ENCODE measurements around the gene SPTB.

The SPTB gene

DNA sequence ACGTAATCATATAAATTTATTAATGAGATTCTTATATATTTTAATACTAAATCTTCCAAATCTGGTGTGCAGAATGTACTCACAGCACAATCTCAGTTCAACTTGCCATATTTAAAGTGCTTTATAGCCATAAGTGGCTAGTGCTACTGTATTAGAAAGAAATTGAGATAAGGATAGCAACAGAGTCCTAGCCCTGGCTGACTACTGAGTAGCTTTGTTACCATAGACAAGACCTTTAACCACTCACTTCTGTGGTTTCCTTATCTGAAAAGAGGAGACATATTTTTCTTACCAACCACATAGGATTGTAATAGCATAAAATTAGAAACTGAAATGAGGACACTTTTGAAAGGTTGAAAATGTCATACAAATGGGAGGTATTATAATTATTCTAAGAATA is 32.6 kb upstream of the SPTB start:
- no peak for TF ChIP-seq CTCF (conservative IDR thresholded peaks at IDR 0.05; ENCODE audit: low read depth, low read length)
- peak; percentile 25 for DNase-seq (ENCODE audit: low read depth)
- no peak overlapping the region for H3K4me3 ChIP-seq (ENCODE audit: low read depth, low read length)

- peak; percentile 85 for TF ChIP-seq CTCF (conservative IDR thresholded peaks at IDR 0.05; ENCODE audit: low read depth, low read length)
- peak; percentile 78 for DNase-seq (ENCODE audit: low read depth)
- no peak overlapping the region for H3K4me3 ChIP-seq (ENCODE audit: low read depth, low read length)
These were observed 31.3 kb upstream of the SPTB start for GRCh38 chr14:64910847-64911495.

DNA sequence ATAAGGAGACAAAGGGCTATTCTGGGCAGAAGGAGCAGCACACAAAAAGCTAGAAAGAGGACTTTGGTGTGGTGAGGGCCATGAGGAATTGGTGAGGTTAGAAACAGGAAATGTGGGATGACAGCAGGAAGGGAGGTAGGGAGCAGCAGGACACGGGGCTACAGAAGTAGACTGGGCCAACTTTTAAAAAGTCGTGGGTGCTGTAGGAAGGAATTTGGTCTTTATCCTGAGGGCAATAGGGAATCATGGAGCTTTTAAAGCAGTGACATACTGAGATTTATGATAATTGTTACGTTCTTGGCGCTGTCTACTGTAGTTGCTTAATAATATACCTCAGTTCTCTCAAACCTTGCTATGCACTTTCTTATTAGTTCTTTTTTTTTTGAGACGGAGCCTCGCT is 26.3 kb upstream of the SPTB start:
- H3K4me3 ChIP-seq (ENCODE audit: low read depth, low read length): no peak overlapping the region
- no peak for DNase-seq (ENCODE audit: low read depth)
- TF ChIP-seq CTCF (conservative IDR thresholded peaks at IDR 0.05; ENCODE audit: low read depth, low read length): no peak

GRCh38 chr14:64899958-64900357 is 20.3 kb upstream of the SPTB start:
- DNase-seq (ENCODE audit: low read depth): peak; percentile 43
- TF ChIP-seq CTCF (conservative IDR thresholded peaks at IDR 0.05; ENCODE audit: low read depth, low read length): no peak
- H3K4me3 ChIP-seq (ENCODE audit: low read depth, low read length): no peak overlapping the region

DNA sequence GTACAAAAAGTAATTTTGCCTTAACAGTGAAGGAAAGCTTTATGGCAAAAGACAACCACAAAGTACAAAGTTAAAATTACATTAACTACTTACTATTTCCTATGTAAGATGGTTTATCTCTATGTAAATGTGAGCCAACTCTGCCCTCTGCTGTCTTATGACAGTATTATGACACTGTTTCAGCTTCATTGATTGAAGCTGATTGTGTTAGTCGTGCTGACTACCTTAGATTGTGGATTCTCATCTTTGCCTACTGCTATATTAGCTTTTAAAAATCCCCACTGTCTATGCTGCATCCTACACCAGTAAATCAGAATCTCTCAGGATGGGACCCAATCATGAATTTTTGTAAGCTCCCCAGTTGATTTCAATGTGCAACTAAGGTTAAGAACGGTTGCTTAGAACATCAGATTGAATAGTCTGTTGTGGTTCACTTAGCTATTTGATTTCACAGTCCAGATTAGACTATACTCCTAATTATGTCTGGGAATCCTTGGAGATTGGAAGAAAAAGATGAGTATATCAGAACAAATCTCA is 12.2 kb upstream of the SPTB start:
- no peak overlapping the region for H3K4me3 ChIP-seq (ENCODE audit: low read depth, low read length)
- TF ChIP-seq CTCF (conservative IDR thresholded peaks at IDR 0.05; ENCODE audit: low read depth, low read length): peak; percentile 57
- DNase-seq (ENCODE audit: low read depth): peak; percentile 89

- no peak overlapping the region for H3K4me3 ChIP-seq (ENCODE audit: low read depth, low read length)
- no peak for DNase-seq (ENCODE audit: low read depth)
- TF ChIP-seq CTCF (conservative IDR thresholded peaks at IDR 0.05; ENCODE audit: low read depth, low read length): no peak
These were observed 11.6 kb upstream of the SPTB start for GRCh38 chr14:64891173-64891838.

DNA sequence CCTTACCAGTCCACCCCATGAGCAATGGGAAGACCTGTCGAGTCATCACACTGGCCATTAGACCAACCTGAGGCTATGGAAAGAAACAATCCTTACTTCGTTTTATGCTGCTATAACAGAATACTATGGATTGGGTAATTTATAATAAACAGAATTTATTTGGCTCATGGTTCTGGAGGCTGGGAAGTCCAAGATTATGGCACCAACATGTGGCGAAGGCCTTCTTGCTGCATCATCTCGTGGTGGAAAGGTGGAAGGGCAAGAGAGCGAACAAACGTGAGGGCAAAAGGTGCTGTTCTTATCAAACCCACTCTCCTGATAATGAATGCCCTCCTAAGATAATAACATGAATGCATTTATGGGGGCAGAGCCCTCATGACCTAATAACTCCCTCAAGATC is 9.6 kb upstream of the SPTB start:
- no peak overlapping the region for H3K4me3 ChIP-seq (ENCODE audit: low read depth, low read length)
- no peak for DNase-seq (ENCODE audit: low read depth)
- no peak for TF ChIP-seq CTCF (conservative IDR thresholded peaks at IDR 0.05; ENCODE audit: low read depth, low read length)

Data from choroid plexus epithelial cell (primary cell).